Upper lobe of left lung (tissue), 4 donors: Measurements from ENCODE around the gene ZNF185.

ENCODE experiments used
- POLR2A ChIP-seq, 4 donors: fragments of 450-650 bp; IDR thresholded peaks; one replicate each; pipeline ENCODE4 v1.5.1; 2016 to 2017; ENCODE audit warnings: antibody characterized with exemption in 4 of 4, mild to moderate bottlenecking in 2 of 4
- TF ChIP-seq, protein P1 (sequence below), 6 experiments: fragments of 450-650 bp in 4 of 6; fragments of 200-600 bp in 2 of 6; sonication (generic) in 2 of 6; IDR thresholded peaks; one replicate each; pipeline ENCODE4 v1.5.1; 2016 to 2019; ENCODE audit warnings: antibody characterized with exemption in 6 of 6

DNA sequence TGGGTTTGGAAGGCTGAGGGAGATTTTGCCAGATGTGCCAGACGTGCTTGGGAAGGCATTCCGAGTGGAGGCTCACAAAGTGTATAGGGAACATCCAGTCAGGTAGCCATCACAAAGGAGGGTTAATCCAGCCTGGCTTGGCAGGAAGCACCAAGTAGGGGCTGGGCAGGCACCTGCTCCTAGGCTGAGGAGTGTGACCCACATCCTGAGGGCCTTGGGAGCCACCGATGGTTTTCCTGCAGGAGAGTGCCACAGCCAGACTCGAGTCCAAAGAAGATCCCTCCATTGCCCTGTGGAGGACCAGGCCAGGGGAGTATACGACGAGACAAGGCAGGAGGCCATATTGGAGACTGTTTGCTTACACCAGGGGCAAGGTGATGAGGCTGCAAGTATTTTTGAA, 48.8 kb downstream of the ZNF185 start:
- TF ChIP-seq, protein P1, sequence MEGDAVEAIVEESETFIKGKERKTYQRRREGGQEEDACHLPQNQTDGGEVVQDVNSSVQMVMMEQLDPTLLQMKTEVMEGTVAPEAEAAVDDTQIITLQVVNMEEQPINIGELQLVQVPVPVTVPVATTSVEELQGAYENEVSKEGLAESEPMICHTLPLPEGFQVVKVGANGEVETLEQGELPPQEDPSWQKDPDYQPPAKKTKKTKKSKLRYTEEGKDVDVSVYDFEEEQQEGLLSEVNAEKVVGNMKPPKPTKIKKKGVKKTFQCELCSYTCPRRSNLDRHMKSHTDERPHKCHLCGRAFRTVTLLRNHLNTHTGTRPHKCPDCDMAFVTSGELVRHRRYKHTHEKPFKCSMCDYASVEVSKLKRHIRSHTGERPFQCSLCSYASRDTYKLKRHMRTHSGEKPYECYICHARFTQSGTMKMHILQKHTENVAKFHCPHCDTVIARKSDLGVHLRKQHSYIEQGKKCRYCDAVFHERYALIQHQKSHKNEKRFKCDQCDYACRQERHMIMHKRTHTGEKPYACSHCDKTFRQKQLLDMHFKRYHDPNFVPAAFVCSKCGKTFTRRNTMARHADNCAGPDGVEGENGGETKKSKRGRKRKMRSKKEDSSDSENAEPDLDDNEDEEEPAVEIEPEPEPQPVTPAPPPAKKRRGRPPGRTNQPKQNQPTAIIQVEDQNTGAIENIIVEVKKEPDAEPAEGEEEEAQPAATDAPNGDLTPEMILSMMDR (IDR thresholded peaks at IDR 0.05) = no peak
- no peak for TF ChIP-seq POLR2A (IDR thresholded peaks at IDR 0.05)
